Heart left ventricle (tissue), 16 donors: ENCODE data around the gene BCL11A. TPM values are rescaled to one million over a fixed set of nuclear protein-coding genes. Genes with fewer than 3 reads are reported as not detected.
A peak's percentile ranks its signal among the peaks of the same experiment; 100 is the strongest.

Experiments used
- ATAC-seq, 4 donors: fragments of 200-7000 bp; cut with Tn5 transposase; one replicate each; pipeline ENCODE4 v1.9.1; 2020 to 2022; ENCODE audit warnings: moderate library complexity in 4 of 4, mild to moderate bottlenecking in 3 of 4, moderate number of reproducible peaks in 1 of 4
- DNase-seq, 5 donors: peaks; one replicate each; pipeline ENCODE4 v3.0.0-alpha.2; 2020
- H3K27ac ChIP-seq, 12 donors: fragments of 200-600 bp; sonication (generic) in 4 of 12; one replicate each; pipeline versions ENCODE4 v1.5.0 to v1.8.0; 2016 to 2022; ENCODE audit warnings: mild to moderate bottlenecking in 2 of 12
- H3K27me3 ChIP-seq, 9 donors: fragments of 200-600 bp; sonication (generic) in 2 of 9; one replicate each; pipeline versions ENCODE4 v1.5.1 to v1.8.0; 2016 to 2022; ENCODE audit warnings: mild to moderate bottlenecking in 3 of 9
- H3K36me3 ChIP-seq, 9 donors: fragments of 200-600 bp; sonication (generic) in 2 of 9; one replicate each; pipeline versions ENCODE4 v1.5.0 to v1.8.0; 2018 to 2022; ENCODE audit warnings: mild to moderate bottlenecking in 2 of 9
- H3K4me1 ChIP-seq, 12 donors: fragments of 200-600 bp; sonication (generic) in 4 of 12; one replicate each; pipeline versions ENCODE4 v1.5.0 to v1.8.0; 2016 to 2022; ENCODE audit warnings: mild to moderate bottlenecking in 3 of 12
- H3K4me3 ChIP-seq, 12 donors: fragments of 200-600 bp; sonication (generic) in 4 of 12; one replicate each; pipeline versions ENCODE4 v1.5.0 to v1.8.0; 2017 to 2022; ENCODE audit warnings: mild to moderate bottlenecking in 9 of 12, moderate library complexity in 4 of 12
- H3K9me3 ChIP-seq, 12 donors: fragments of 200-600 bp; sonication (generic) in 4 of 12; one replicate each; pipeline versions ENCODE4 v1.5.0 to v1.8.0; 2016 to 2022; ENCODE audit warnings: mild to moderate bottlenecking in 1 of 12
- POLR2A ChIP-seq, 2 donors: fragments of 450-650 bp; IDR thresholded peaks; one replicate each; pipeline ENCODE4 v1.6.1; 2017; ENCODE audit warnings: antibody characterized with exemption in 2 of 2, mild to moderate bottlenecking in 2 of 2, moderate library complexity in 2 of 2
- WGBS, 4 donors: extraction: QIAGEN DNeasy Blood & Tissue Kit in 2 of 4; methylation state at CpG; one replicate each; pipeline versions ENCODE4 v1.1.5 to v1.1.7; 2013 to 2018; 5-methylcytosine and 5-hydroxymethylcytosine counted together
- intact Hi-C, 10 donors: fragments of 100-400 bp; cut with DNase I; formaldehyde crosslinking; loops; one replicate each; pipeline versions ENCODE4 v1.11.1 to v1.14.2; 2022
- polyA plus RNA-seq, 2 donors: library from polyadenylated mRNA; stranded (reverse); fragments of 200-250 nt; gene quantifications; one replicate each; pipeline ENCODE4 v1.2.3, GENCODE V29; 2013
- total RNA-seq, 9 donors: library from RNA; depleted of rRNA in 2 of 9; stranded (reverse); fragments of >200 nt in 2 of 9; fragmentation: NEBNext Ultra II Directional in 3 of 9; extraction: Animal tissue kit (Norgen Biotek cat#: 25700) in 3 of 9; gene quantifications; one replicate each; pipeline versions ENCODE4 v1.1.0 to v1.2.4, GENCODE V29; 2016 to 2023
- TF ChIP-seq, protein P1 (sequence below), 12 donors: fragments of 200-600 bp; sonication (generic) in 4 of 12; IDR thresholded peaks; one replicate each; pipeline versions ENCODE4 v1.5.0 to v1.8.0; 2018 to 2022; ENCODE audit warnings: antibody characterized with exemption in 12 of 12, mild to moderate bottlenecking in 5 of 12
- donor health status: ischemic (EF 13 %, LVEDD 7.1; RV severe dilation, severe dysfunction).
- donor health status: healthy with polysubstance abuse.
- donor health status: DM: no; HTN: yes; CAD: no.
- donor health status: DM: no; HTN: no; CAD: no.
- donor health status: ischemic (EF 25% LVEDD 6.9; RV normal size, moderate dysfunction).
- donor health status: ischemic (EF 25% LVEDD 5.7; RV mildly dilated, moderate dysfunction).
- donor health status: healthy.
- donor health status: DM: yes; HTN: yes; CAD: no.
- donor health status: ischemic (EF 35%, LVEDD 5.7; RV mildly dilated, moderate dysfunction).
- donor health status: nonischemic (EF 11% LVEDD 7.7; RV severe dilation, severe dysfunction).
- donor health status: DM: yes; HTN: yes; CAD: no.
- donor health status: PGD.
- donor health status: ischemic (EF 29% LVEDD 5.4; RV normal size, mild dysfunction).
- donor health status: nonischemic (EF 23%, LVEDD 6.1; RV moderate dilation, normal function).

The BCL11A gene
- total and polyA plus RNA-seq, 11 donors, result 5.6 to 31.9 (median 20.2) TPM

DNA sequence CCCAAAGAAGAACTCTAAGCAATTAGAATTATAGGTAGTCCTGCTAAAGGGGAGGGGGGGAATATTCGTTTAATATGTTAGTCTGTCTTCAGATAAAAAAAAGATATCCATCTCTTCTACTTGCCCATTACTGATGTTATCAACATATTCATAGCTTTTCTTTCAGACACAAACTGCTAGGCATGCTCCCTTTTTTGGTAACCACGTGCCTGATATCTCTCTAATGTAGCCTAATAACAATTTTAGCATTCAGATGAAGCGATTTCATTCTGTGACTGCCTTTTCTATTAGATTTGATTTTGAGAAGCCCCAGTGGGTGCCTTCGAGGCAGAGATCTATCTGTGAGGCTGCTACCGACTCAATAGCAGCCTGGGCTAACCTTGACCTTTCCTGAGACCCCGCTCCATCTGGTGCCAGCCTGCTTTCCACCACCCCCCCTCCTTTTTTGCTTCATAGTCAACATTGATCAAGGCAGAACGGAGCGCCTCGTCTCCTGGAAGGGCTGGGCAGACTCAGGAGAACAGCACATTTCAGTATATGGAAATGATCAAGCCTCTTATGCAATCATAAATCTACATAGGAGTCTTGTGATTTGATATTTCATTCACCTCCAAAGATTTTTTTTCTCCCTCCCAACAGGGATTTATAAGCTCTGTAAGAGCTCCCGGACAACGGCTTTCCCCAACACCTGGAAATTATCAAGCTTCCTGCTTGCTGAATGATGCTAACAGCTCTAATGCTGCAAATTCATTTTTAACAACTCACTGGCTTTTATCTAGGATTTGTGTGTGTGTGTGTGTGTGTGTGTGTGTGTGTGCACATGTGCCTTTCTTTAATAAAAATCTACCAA lies 14.7 kb upstream of the BCL11A start:
- Histone ChIP-seq H3K9me3 (no peaks in the 10 kb centered on the region), H3K36me3 (no peaks in the 10 kb centered on the region), H3K27ac (no peak overlapping the region), H3K4me1 (peaks cover 0 to 14% (median 2%) of the 10 kb centered on the region in 12 donors), H3K4me3 (no peak overlapping the region), H3K27me3 (peaks cover 14 to 92% (median 59%) of the 10 kb centered on the region in 9 donors)
- no peak for DNase-seq
- intact Hi-C loops, result loop anchor here in 2 of 10 donors (10.0 kb wide), 3 partner anchors 1263 to 1993 kb away; no protein-coding TSS in a partner anchor
- TF ChIP-seq, protein P1, sequence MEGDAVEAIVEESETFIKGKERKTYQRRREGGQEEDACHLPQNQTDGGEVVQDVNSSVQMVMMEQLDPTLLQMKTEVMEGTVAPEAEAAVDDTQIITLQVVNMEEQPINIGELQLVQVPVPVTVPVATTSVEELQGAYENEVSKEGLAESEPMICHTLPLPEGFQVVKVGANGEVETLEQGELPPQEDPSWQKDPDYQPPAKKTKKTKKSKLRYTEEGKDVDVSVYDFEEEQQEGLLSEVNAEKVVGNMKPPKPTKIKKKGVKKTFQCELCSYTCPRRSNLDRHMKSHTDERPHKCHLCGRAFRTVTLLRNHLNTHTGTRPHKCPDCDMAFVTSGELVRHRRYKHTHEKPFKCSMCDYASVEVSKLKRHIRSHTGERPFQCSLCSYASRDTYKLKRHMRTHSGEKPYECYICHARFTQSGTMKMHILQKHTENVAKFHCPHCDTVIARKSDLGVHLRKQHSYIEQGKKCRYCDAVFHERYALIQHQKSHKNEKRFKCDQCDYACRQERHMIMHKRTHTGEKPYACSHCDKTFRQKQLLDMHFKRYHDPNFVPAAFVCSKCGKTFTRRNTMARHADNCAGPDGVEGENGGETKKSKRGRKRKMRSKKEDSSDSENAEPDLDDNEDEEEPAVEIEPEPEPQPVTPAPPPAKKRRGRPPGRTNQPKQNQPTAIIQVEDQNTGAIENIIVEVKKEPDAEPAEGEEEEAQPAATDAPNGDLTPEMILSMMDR (IDR thresholded peaks at IDR 0.05), result no peak
- no peak for TF ChIP-seq POLR2A (IDR thresholded peaks at IDR 0.05)
- ATAC-seq, result no peak
- 30 to 37% (median 34%) methylated on average over 11 of the region's 11 CpGs for WGBS, 4 donors

DNA sequence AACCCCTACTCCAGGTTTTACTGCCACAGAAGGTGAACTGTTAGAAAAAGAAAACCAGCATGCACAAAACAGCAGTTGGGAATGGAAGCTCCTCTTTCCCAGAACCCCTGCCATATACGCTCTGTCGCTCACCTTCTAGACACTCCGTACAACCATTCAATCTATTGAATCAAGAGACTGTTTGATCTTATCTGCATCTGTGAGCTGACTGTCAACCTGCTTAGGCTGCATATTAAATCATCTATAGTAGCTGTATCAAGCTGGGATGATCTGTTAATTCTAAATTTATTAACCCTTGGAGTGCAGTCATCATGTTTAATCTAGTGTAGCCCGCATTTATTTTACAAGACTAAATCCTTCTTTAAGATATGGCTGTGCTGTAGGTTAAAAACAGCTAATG lies 13.6 kb upstream of the BCL11A start:
- 90 to 96% (median 93%) methylated on average over 4 of the region's 4 CpGs for WGBS, 4 donors
- ATAC-seq (no peak), DNase-seq (no peak)
- no peak for TF ChIP-seq POLR2A (IDR thresholded peaks at IDR 0.05)
- TF ChIP-seq, protein P1 (IDR thresholded peaks at IDR 0.05), result no peak
- intact Hi-C loops, result loop anchor here in 2 of 10 donors (10.0 kb wide), 3 partner anchors 1262 to 1992 kb away; no protein-coding TSS in a partner anchor
- no peaks in the 10 kb centered on the region for H3K9me3 ChIP-seq
- no peak overlapping the region for H3K27ac ChIP-seq
- H3K27me3 ChIP-seq, result peaks cover 14 to 91% (median 59%) of the 10 kb centered on the region in 9 donors
- H3K36me3 ChIP-seq, result no peaks in the 10 kb centered on the region
- peaks cover 0 to 14% (median 2%) of the 10 kb centered on the region in 12 donors for H3K4me1 ChIP-seq
- no peak overlapping the region for H3K4me3 ChIP-seq

DNA sequence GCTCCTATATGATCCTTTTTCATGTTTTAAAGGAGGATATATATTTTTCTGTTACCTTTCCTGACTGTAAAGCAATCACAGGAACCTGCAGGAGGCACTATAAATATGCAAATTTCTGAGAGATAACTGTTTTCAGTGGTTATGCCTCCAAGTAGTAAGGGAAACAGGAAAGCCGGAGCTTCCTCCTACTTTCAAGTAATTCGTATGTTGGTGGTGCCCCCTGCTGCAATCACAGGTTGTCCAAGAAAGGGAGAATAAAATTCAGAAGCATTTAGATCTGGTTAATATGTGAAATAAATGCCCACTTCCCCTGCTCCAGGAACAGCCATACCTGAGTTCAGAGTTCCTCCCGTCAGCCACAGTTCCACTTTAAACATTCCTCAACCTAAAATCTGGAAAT lies 12.0 kb upstream of the BCL11A start:
- Histone ChIP-seq H3K9me3 (no peaks in the 10 kb centered on the region), H3K27ac (no peak overlapping the region), H3K4me1 (peaks cover 0 to 14% (median 2%) of the 10 kb centered on the region in 12 donors), H3K4me3 (no peak overlapping the region), H3K27me3 (peaks cover 4 to 83% (median 44%) of the 10 kb centered on the region in 9 donors), H3K36me3 (no peaks in the 10 kb centered on the region)
- 21 to 31% (median 23%) methylated on average over 3 of the region's 3 CpGs for WGBS, 4 donors
- DNase-seq (peak in 1 of 5 donors; percentile 33), ATAC-seq (no peak)
- TF ChIP-seq, protein P1 (IDR thresholded peaks at IDR 0.05), result peak in 9 of 12 donors; percentile 15 to 36 (median 21)
- TF ChIP-seq POLR2A (IDR thresholded peaks at IDR 0.05), result no peak
- intact Hi-C loops, result loop anchor here in 2 of 10 donors (10.0 kb wide), 3 partner anchors 1261 to 1991 kb away; no protein-coding TSS in a partner anchor
